LNCAP (cell line): ENCODE measurements around the gene ORAI2.

Experiments
- TF ChIP-seq, protein P1 (sequence below): fragments of 450-650 bp; IDR thresholded peaks from 2 replicates; pipeline ENCODE4 v1.5.1; 2017; ENCODE audit warnings: mild to moderate bottlenecking

The ORAI2 gene

DNA sequence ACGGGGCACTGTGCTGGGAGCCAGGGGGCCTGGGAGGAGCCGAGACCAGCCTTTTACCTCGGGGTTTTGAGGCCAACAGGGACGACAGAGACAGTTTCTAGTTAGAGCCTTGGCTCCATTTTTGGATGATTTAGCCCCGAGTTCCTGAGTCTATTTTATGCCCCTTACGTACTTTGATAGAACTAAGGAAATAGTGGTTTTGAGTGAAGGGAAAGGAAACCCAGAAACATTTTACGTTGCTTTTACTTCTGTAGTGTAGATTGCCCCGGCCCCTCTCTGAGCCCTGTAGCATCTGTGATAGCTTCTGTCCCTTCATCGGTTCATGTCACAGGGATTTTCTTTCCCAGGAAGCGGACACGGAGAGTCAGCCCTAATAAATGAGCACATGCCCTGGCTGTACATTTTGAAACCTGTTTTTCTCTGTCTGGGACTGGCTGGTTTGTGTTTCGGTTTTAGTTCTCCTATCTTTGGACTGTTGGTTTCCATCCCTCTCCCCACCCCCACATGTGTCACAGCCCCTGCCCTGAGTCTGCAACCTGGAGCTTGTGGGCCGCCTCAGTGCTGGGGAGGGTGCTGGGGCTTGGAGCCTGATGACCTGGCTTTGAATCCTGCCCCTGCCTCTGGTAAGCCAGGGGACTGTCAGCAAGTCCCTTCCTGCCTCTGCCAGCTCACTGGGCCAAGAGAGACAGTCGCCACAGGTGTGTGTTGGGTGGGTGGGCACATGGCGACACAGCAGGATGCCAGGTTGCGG lies 6.9 kb upstream of the ORAI2 start:
- TF ChIP-seq, protein P1, sequence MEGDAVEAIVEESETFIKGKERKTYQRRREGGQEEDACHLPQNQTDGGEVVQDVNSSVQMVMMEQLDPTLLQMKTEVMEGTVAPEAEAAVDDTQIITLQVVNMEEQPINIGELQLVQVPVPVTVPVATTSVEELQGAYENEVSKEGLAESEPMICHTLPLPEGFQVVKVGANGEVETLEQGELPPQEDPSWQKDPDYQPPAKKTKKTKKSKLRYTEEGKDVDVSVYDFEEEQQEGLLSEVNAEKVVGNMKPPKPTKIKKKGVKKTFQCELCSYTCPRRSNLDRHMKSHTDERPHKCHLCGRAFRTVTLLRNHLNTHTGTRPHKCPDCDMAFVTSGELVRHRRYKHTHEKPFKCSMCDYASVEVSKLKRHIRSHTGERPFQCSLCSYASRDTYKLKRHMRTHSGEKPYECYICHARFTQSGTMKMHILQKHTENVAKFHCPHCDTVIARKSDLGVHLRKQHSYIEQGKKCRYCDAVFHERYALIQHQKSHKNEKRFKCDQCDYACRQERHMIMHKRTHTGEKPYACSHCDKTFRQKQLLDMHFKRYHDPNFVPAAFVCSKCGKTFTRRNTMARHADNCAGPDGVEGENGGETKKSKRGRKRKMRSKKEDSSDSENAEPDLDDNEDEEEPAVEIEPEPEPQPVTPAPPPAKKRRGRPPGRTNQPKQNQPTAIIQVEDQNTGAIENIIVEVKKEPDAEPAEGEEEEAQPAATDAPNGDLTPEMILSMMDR: no peak

DNA sequence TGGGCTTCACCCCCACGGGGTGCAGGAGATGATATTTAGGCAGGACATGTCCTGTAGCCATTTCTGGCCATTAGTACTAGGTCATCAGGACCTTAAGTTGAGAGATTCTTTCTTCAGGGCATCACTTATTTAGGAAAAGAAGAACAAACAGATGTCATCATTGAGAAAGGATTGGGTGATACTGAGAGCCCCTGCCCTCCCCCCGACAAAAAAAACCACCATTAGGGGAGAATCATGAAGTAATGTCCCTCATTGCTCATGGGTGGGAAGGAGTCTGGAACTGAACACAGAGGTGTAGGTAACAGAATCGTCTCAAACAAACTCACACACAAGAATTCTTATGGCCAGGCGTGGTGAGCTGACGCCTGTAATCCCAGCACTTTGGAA lies 6.4 kb upstream of the ORAI2 start:
- TF ChIP-seq, protein P1: no peak

DNA sequence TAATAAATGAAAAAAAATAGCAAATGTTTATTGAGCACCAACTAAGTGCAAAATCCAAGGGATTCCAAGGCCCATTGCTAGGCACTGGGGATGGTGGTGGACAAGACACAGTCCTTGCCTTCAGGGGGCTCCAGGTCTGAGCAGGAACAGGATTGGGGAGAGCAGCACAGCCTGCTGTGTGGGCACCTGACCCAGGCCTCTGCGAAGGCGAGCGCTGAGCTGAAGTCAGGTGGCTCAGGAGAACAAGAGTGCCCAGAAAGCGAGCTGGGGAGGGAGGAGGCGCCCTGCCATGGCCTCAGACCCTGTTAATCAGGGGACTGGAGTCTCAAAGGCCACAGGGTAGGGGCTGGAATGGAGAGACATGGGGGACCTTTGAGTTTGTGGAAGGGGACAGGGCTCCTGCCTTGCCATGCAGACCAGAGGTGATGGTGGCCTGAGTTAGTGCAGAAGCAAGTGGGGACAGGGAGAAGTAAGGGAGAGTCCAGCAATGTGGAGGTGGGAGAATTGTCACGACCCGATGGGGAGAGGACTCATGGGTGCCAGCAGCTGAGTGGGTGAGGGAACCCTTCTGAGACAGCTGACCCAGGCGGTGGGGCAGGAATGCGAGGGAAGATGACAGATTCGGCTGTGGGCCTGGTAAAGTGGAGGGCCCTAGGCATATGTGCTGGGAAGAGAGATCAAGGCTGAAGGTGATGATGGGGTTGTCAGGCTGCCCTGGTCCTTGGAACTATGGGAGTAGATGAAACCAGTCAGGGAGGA lies 4.1 kb upstream of the ORAI2 start:
- TF ChIP-seq, protein P1: no peak

DNA sequence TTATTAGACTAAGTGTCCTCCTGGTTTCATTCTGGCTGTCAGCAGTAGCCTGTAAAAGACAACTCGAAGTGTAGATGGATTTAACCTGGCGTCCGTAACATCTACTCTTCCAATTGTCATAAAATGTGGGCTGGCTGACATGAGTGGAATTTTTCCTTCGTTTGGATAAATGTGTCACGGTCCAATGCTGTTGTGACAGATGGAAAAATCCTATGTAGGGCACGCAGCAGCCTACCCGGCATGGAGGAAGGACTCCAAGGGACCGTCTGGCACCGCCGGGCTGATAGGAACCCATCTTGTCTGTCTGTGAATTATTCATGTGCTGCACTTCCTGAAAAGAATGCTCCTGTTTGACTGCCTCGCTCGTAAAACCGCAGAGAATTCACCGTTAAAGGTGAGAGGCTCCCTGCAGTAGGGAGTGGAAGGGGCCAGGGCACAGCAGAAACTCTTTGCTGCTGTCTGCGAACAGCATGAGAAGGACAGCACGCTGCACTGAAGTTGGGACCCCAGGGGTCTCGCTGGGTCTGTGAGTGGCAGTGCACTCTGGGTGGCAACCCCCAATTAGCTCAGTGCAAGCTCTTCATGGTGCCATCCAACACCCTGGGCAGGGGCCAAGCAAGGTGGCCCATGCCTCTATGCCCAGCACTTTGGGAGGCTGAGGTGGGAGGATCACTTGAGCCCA lies 1.6 kb upstream of the ORAI2 start:
- TF ChIP-seq, protein P1: no peak

DNA sequence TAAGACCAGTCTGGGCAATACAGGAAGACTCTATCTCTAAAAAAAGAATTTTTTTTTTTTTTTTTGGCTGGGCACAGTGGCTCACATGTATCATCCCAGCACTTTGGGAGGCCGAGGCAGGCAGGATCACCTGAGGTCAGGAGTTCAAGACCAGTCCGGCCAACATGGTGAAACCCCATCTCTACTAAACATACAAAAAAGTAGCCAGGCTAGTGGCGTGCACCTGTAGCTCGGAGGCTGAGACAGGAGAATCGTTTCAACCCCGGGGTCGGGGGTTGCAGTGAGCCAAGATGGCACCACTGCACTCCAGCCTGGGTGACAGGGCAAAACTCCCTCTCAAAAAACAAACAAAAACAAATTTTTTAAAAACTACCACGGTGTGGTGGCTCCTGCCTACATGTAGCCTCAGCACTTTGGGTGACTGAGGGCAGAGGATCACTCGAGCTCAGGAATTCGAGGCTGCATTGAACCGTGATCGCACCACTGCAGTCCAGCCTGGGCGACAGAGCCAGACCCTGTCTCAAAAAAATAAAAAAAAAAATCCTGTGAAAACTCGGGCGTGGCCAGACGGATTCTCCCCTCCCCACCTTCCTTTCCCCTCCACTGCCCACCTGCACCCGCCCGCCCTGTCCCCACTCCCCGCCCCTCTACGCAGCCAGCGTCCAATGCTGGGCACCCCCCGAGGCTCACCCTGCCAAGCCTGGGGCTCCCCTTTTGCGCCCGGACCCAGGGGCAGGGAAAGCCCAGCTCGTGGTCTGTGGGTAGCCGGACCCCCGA lies 745 bp upstream of the ORAI2 start:
- TF ChIP-seq, protein P1: no peak

DNA sequence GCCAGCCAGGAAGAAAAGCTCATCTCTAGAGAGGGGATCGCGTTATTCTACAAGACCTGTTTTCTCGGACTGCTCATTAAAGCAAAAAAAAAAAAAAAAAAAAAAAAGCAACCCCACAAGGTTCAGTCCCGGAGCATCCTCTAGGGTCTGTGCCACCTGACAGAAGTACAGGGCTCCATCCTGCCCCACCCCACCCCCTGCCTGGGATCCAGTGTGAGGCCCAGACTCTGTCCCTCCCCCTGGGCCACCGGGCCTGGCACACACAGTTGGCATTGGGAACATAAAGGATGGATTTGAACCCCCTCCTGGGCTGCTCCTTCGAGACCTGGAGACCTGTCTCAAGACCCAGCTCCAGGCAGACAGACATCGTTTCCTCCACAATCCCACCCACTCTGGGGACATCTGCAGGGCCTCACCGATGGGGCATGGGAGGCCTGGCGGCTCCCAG lies 688 bp downstream of the ORAI2 start:
- TF ChIP-seq, protein P1: no peak

DNA sequence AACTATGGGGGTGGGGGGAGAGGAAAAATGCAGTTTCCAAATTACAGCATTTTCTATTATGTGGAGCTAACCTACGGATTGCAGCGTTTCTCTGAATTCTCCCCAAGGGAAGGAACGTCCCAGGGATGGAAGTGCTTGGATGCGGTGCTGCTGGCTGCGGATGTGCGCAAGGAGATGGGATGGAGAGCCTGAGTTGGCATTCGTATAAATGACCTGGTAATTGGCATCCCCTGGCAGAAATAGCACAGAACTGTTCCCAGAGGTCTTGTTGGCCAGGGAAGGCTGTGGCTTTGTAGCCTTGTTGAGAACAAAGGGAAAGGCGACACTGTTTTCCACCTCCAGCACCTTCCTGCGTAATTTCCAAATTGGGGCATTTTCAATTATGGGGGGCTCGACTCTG lies 2.7 kb downstream of the ORAI2 start:
- TF ChIP-seq, protein P1: no peak
